ENCODE results near the gene IRX5.

Gene IRX5

GRCh38 chr16:54931120-54932014, 702 bp downstream of the IRX5 start:
- no peak for DNase-seq (ENCODE audit: low read depth in 2 of 2)

GRCh38 chr16:54932021-54932660, 1.5 kb downstream of the IRX5 start:
- no peak for DNase-seq (ENCODE audit: low read depth in 2 of 2)

GRCh38 chr16:54932737-54933254, 2.1 kb downstream of the IRX5 start:
- DNase-seq (ENCODE audit: low read depth in 2 of 2): no peak

- DNase-seq (ENCODE audit: low read depth in 2 of 2): no peak
These were observed 2.8 kb downstream of the IRX5 start for GRCh38 chr16:54933281-54934011.

- no peak for DNase-seq (ENCODE audit: low read depth in 2 of 2)
These were observed 4.0 kb downstream of the IRX5 start for GRCh38 chr16:54934481-54935265.

GRCh38 chr16:54935266-54935968, 4.8 kb downstream of the IRX5 start:
- no peak for DNase-seq (ENCODE audit: low read depth in 2 of 2)

- DNase-seq (ENCODE audit: low read depth in 2 of 2): no peak
These were observed 5.7 kb downstream of the IRX5 start for GRCh38 chr16:54936201-54936978.

- DNase-seq (ENCODE audit: low read depth in 2 of 2): peak in 1 of 2 experiments; percentile 66
These were observed 6.5 kb downstream of the IRX5 start for GRCh38 chr16:54936979-54937670.

GRCh38 chr16:54937671-54938211, 7.1 kb downstream of the IRX5 start:
- DNase-seq (ENCODE audit: low read depth in 2 of 2): no peak

GRCh38 chr16:54938212-54939028, 7.8 kb downstream of the IRX5 start:
- no peak for DNase-seq (ENCODE audit: low read depth in 2 of 2)

GRCh38 chr16:54939029-54939346, 8.3 kb downstream of the IRX5 start:
- no peak for DNase-seq (ENCODE audit: low read depth in 2 of 2)

- no peak for DNase-seq (ENCODE audit: low read depth in 2 of 2)
These were observed 9.0 kb downstream of the IRX5 start for GRCh38 chr16:54939510-54940278.

- DNase-seq (ENCODE audit: low read depth in 2 of 2): no peak
These were observed 9.6 kb downstream of the IRX5 start for GRCh38 chr16:54940279-54940604.

GRCh38 chr16:54942353-54942943, 11.8 kb downstream of the IRX5 start:
- no peak for DNase-seq (ENCODE audit: low read depth in 2 of 2)

GRCh38 chr16:54944002-54944401, 13.3 kb downstream of the IRX5 start:
- no peak for DNase-seq (ENCODE audit: low read depth in 2 of 2)

GRCh38 chr16:54945063-54945462, 14.4 kb downstream of the IRX5 start:
- no peak for DNase-seq (ENCODE audit: low read depth in 2 of 2)

- DNase-seq (ENCODE audit: low read depth in 2 of 2): no peak
These were observed 16.2 kb downstream of the IRX5 start for GRCh38 chr16:54946909-54947308.

Measured in fibroblast of skin of left biceps (primary cell).